ENCODE results near the gene COL9A3.
A peak's percentile ranks its signal among the peaks of the same experiment; 100 is the strongest.

Gene COL9A3

GRCh38 chr20:62816884-62817873 is at the start of gene COL9A3:
COL9A3 (plus strand) TSS chr20:62817050; CDS start chr20:62817065, 15 bp downstream.
- peak; percentile 28 for DNase-seq

GRCh38 chr20:62768234-62768546 is 48.7 kb upstream of the COL9A3 start:
- no peak for DNase-seq

GRCh38 chr20:62768551-62769287 is 48.1 kb upstream of the COL9A3 start:
- DNase-seq, result no peak

DNA sequence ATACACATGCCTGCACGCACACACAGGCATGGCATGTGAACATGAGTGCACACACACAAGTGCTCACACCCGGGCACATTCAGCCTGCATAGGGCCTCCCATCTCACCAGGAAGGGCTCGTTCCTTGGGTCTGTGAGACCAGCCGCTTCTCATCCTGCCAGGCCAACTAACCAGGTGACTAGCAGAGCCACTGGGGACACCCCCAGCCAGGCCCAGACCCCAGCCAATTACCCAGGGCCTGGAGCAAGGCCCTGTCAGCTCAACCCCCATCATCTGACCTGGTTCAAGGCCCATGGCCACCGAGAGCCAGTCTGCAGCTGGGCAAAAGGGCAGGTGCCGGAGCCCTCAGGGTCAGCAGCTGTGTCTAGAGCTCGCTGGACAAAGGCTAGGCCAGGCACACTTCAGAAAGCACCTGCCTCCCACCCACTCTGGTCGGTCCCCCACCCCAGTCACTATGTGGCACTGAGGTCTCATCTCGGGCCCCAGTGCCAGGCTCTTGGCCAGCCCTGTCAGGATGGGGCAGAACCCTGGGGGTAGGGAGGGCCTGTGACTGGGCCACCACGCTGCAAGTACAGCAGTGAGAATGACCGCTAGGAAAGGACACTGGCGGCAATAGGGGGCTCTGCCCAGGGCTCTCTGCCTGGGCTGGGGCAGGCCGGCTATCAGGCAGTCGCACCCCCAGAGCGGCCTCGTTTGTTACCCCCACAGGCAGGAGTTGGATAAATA is 47.3 kb upstream of the COL9A3 start:
- no peak for DNase-seq

GRCh38 chr20:62770111-62770910 is 46.5 kb upstream of the COL9A3 start:
- DNase-seq, result no peak

DNA sequence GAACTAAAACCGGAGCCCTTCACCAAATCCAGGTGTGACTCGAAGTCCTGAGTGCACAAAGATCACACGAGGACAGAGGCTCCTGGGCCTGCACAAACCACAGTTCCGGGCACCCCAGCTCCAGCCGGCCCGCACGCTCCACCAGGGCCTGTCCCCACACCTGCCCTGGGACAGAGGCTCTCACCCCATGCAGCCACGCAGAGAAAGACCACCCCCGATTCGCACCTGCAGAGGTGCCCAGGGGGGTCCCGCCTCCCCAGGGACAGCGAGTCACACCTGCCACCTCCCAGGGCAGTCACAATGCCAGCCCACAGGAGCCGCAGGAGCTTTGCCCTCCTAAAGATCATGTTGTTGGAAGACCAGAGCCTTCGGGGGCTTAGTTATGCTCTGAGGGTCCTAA is 45.9 kb upstream of the COL9A3 start:
- DNase-seq, result no peak

GRCh38 chr20:62771396-62772102 is 45.3 kb upstream of the COL9A3 start:
- DNase-seq, result no peak

- no peak for DNase-seq
Measured at GRCh38 chr20:62772103-62772611, 44.7 kb upstream of the COL9A3 start.

DNA sequence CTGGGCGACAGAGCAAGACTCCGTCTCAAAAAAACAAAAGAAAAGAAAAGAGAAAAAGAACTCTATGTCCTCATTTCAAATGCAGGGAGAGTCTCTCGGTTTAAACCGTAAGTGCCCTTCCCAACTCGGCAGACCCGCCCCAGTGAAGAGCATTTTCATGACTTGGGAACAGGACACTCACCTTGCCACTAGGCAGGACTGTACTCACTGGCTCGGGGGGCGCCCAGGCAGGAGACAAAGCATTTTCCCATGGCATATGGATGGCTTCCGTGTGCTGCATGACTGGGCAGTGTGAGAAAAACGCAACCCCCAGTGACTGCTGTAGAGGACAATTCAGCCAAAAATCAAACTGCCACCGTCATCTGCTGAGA is 44.2 kb upstream of the COL9A3 start:
- DNase-seq, result no peak

- DNase-seq, result no peak
Measured at GRCh38 chr20:62772990-62773844, 43.6 kb upstream of the COL9A3 start.

GRCh38 chr20:62773845-62774714 is 42.8 kb upstream of the COL9A3 start:
- no peak for DNase-seq

DNA sequence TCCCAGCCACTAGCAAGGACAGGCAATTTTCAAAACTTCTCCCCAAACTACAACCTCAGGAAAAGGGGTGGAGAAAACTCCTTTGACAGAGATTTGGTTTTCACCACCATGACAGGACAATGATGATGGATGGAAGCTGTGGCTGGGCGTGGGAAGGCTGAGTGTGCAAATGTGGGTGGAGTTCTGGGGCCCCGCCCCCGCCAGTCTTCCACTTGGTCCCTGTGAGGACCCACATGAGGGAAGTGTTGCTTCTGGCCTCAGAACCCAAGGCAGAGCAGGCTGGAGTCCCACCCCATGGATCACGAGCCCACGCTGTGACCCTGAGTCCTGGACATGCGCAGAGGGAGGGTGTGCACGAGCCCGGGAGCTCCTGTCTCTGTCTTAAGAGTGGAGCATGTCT is 42.1 kb upstream of the COL9A3 start:
- DNase-seq, result peak; percentile 27

DNA sequence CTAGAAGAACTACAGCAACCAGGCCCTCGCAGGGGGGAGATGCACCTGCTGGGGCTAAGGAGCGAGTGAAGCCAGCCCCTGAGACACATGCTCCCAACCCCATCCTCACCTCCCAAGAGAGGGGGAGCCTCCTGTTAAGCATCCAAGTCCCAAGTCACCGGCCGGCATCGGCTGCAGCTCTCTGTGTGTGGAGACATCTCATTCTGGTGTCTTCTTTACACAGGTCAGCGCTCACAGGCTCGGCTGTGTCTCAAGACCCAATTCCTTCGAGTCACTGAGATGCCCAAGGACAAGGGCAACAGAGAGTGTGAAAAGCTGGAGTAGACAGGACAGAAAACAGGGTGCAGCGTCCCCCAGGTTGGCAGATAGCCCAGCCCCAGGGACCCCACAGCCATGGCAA is 41.6 kb upstream of the COL9A3 start:
- no peak for DNase-seq

DNA sequence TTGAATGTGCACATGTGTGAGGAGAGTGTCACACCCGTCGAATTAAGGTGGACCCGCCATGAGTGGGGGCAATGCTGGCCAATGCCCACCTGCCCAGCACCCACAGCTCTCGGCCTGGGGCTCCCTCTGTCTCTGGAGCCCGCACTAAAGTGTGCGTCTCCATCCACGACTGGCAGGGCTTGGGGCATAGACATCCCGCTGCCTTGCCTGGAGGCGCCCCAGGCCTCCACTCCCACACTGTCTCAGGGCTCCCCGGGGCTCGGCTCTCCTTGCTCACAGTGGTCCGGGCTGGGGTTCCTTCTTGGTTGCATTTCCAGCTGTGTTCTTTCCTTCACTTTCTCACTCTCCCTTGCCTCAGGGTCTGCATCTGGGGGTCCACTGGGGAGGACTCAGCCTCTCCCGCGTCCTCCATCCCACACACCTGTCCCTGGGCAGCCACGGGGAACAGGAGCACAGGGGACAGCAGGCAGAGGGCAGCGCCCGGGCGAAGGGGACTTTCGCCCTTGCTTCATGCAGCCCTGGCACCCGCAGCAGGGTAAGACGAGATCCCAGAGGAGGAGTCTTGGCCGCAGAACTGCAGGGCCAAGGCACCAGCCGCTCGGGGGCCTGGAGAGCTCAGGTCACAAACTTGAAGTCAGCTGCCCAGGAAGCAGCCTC is 40.7 kb upstream of the COL9A3 start:
- DNase-seq, result no peak

DNA sequence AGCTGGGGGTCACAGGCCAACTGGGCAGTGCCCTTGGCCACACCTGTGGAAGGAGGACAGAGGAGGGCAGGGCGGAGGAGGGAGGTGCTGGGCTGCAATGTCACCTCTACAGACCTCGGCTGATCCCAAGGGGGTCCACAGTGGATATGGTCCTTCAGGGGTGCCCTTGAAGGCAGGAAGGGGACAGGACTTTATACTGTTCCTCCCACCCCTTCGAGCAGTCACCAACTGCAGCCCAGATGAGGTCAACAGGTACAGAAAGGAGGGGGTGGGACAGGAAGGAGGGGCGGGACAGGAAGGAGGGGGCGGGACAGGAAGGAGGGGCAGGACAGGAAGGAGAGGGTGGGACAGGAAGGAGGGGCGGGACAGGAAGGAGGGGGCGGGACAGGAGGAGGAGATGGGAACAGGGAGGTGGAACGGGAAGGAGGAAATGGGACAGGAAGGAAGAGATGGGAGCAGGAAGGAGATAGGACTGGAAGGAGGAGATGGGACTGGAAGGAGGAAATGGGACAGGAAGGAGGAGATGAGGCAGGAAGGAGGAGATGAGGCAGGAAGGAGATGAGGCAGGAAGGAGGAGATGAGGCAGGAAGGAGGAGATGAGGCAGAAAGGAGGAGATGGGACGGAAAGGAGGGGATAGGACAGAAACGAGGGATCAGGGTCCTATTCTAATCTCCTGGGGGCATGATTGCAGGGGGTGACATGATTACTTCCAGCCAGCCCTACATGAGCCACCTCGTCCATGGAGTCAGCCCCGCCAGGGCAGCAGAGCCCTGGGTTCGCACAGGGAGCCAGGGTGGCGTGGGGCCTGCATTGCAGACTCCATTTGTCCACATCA is 39.9 kb upstream of the COL9A3 start:
- peak; percentile 89 for DNase-seq

- no peak for DNase-seq
Measured at GRCh38 chr20:62777528-62777830, 39.4 kb upstream of the COL9A3 start.

GRCh38 chr20:62778058-62778457 is 38.8 kb upstream of the COL9A3 start:
- DNase-seq, result no peak
